Measurements from ENCODE around the gene LGMN. TPM values are rescaled to one million over a fixed set of nuclear protein-coding genes. Genes with fewer than 3 reads are reported as not detected.

LGMN gene
- polyA plus RNA-seq, 1 experiment, result 112 TPM

DNA sequence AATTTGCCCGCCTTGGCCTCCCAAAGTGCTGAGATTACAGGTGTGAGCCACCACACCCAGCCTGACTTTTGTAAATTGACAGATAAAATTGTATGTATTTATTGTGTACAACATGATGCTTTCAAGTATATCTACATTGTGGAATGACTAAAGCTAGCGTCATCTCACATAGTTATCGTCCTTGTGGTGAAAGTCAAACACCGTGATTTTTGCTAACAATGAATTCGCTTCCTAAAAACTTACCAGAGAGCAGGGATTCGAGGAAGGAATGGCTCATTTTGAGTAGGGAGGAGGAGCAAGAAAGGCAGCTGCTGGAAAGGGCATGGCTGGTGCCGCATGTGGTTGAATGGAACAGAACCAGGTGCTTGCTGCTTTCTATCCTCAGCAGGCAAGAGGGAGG lies 85.4 kb downstream of the LGMN start:
- no peak overlapping the region for H3K4me3 ChIP-seq (ENCODE audit: low read depth, low read length)
- TF ChIP-seq, protein P1, sequence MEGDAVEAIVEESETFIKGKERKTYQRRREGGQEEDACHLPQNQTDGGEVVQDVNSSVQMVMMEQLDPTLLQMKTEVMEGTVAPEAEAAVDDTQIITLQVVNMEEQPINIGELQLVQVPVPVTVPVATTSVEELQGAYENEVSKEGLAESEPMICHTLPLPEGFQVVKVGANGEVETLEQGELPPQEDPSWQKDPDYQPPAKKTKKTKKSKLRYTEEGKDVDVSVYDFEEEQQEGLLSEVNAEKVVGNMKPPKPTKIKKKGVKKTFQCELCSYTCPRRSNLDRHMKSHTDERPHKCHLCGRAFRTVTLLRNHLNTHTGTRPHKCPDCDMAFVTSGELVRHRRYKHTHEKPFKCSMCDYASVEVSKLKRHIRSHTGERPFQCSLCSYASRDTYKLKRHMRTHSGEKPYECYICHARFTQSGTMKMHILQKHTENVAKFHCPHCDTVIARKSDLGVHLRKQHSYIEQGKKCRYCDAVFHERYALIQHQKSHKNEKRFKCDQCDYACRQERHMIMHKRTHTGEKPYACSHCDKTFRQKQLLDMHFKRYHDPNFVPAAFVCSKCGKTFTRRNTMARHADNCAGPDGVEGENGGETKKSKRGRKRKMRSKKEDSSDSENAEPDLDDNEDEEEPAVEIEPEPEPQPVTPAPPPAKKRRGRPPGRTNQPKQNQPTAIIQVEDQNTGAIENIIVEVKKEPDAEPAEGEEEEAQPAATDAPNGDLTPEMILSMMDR (IDR thresholded peaks at IDR 0.05; ENCODE audit: insufficient read depth, low read depth, low read length), result no peak
- ChIA-PET POLR2A (no interaction called here), CTCF (no interaction called here)
- DNase-seq (ENCODE audit: low read depth), result no peak
- H3K27me3 ChIP-seq (ENCODE audit: control insufficient read depth, insufficient read depth, low read length), result no peaks in the 10 kb centered on the region
- H3K36me3 ChIP-seq (ENCODE audit: control insufficient read depth, insufficient read depth, low read length), result peaks cover 8% of the 10 kb centered on the region

DNA sequence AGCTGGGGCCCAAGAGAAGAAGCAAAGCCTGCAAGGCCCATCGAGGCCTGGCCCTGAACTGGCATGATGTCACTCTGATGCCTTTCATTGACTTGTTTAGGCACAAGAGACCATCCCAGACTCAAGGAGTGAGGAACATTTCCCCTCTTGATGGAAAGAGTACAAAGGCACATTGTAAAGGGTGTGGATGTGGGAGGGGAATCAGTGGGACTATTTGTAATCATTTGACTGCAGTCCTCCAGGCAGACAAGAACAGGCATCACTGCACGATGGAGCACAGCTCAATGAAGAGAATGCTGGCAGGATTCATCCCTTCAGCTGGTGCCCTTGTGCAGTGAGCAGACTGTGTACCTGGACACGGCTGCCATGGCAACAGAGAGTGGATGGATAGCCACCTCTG lies 87.9 kb downstream of the LGMN start:
- Histone ChIP-seq H3K36me3 (ENCODE audit: control insufficient read depth, insufficient read depth, low read length) (peaks cover 9% of the 10 kb centered on the region), H3K4me3 (ENCODE audit: low read depth, low read length) (no peak overlapping the region), H3K27me3 (ENCODE audit: control insufficient read depth, insufficient read depth, low read length) (no peaks in the 10 kb centered on the region)
- ChIA-PET POLR2A (no interaction called here), CTCF (interaction anchor here (1.7 kb wide), 1 partner anchor 10 kb away, joined by 5 read pairs; no protein-coding TSS in a partner anchor)
- no peak for DNase-seq (ENCODE audit: low read depth)
- TF ChIP-seq, protein P1 (IDR thresholded peaks at IDR 0.05; ENCODE audit: insufficient read depth, low read depth, low read length), result no peak

DNA sequence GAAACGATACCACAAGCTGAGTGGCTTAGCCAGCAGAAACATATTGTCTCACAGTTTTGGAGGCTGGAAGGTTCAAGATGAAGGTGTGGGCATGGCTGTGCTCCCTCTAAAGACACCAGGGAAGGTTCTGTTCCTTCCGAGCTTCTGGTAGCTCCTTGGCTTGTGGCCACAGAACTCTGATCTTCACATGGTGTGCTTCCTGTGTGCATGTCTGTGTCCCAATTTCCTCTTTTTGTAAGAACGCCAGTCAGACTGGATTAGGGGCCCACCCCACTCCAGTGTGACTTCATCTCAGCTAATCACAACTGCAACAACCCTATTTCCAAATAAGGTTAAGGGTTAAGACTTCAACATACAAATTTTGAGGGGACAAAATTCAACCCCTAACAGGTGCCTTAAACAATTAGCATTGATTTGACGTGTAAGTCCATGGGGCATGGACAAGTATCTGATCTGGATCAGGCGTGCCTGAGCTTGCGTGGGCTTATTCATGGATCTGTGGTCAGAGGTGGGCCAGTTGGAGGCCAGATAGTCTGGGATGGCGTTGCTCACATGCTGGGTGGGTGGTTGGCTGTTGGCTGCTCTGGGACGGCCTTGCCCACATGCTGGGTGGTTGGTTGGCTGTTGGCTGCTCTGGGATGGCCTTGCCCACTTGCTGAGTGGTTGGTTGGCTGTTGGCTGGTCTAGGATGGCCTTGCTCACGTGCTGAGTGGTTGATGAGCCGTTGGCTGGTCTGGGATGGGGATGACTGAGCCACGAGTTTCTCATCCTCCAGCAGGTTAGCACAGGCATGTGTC lies 88.5 kb downstream of the LGMN start:
- DNase-seq (ENCODE audit: low read depth), result no peak
- no peaks in the 10 kb centered on the region for H3K27me3 ChIP-seq (ENCODE audit: control insufficient read depth, insufficient read depth, low read length)
- TF ChIP-seq, protein P1 (IDR thresholded peaks at IDR 0.05; ENCODE audit: insufficient read depth, low read depth, low read length), result no peak
- no peak overlapping the region for H3K4me3 ChIP-seq (ENCODE audit: low read depth, low read length)
- ChIA-PET POLR2A (no interaction called here), CTCF (interaction anchor here (1.7 to 2.7 kb wide), 2 partner anchors 10 to 14 kb away, joined by 5 to 8 read pairs; no protein-coding TSS in a partner anchor)
- H3K36me3 ChIP-seq (ENCODE audit: control insufficient read depth, insufficient read depth, low read length), result peaks cover 9% of the 10 kb centered on the region

DNA sequence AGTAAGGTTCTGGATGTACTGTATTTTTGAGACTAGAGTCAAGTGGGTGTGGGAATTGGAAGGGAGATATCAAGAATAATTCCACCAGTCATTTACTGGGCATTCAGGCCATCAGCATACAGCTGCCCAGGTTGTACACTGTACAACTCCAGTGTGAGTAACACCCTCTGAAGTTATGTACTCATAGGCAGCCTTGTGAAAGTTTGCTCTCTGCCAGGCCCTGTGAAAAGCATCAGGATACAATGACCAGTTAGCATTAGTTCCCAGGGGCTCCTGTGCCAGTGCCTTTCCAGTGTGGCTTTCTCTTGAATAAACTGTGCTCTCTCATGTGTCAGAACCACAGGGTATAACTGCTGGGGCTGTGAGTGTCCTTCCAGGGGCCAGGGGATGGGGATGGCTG lies 89.7 kb downstream of the LGMN start:
- no peak for DNase-seq (ENCODE audit: low read depth)
- POLR2A ChIA-PET, result no interaction called here
- TF ChIP-seq, protein P1 (IDR thresholded peaks at IDR 0.05; ENCODE audit: insufficient read depth, low read depth, low read length), result no peak
- H3K27me3 ChIP-seq (ENCODE audit: control insufficient read depth, insufficient read depth, low read length), result no peaks in the 10 kb centered on the region
- peaks cover 10% of the 10 kb centered on the region for H3K36me3 ChIP-seq (ENCODE audit: control insufficient read depth, insufficient read depth, low read length)
- no peak overlapping the region for H3K4me3 ChIP-seq (ENCODE audit: low read depth, low read length)
- CTCF ChIA-PET, result interaction anchor here (2.7 kb wide), 1 partner anchor 12 kb away, joined by 8 read pairs; no protein-coding TSS in a partner anchor

DNA sequence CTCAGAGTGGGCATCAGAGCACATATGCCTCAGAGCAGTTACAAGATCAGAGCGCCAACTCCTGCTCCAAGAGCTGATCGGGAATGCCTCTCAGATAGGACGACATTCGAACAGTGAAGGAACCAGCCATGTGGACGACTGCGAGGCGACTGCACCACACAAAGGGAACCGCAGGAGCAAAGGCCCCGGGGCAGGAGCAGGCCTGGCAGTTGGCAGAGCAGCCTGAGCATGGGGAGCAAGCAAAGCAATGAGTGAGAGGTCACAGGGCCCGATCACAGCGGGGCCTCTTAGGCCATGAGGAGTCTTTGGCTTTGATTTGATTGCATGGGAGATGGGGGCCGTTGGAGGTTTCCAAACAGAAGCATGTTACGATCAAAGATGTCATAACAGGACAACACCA lies 90.3 kb downstream of the LGMN start:
- Histone ChIP-seq H3K36me3 (ENCODE audit: control insufficient read depth, insufficient read depth, low read length) (peaks cover 12% of the 10 kb centered on the region), H3K27me3 (ENCODE audit: control insufficient read depth, insufficient read depth, low read length) (no peaks in the 10 kb centered on the region), H3K4me3 (ENCODE audit: low read depth, low read length) (no peak overlapping the region)
- POLR2A ChIA-PET, result no interaction called here
- TF ChIP-seq, protein P1 (IDR thresholded peaks at IDR 0.05; ENCODE audit: insufficient read depth, low read depth, low read length), result no peak
- CTCF ChIA-PET, result interaction anchor here (0.5 to 2.7 kb wide), 2 partner anchors 12 to 39 kb away, joined by 3 to 8 read pairs; no protein-coding TSS in a partner anchor
- no peak for DNase-seq (ENCODE audit: low read depth)
